GM18861 (cell line): ENCODE data around the gene CD96.
"Not testable (repeated sequence)": the region's sequence is repeated elsewhere in the genome, so short reads cannot be mapped to it uniquely, and the experiment has no call there.

Experiments
- ATAC-seq: cut with Tn5 transposase; IDR thresholded peaks from one replicate; pipeline ENCODE4 v1.9.1; 2021; ENCODE audit not compliant: unreplicated experiment

Gene CD96

DNA sequence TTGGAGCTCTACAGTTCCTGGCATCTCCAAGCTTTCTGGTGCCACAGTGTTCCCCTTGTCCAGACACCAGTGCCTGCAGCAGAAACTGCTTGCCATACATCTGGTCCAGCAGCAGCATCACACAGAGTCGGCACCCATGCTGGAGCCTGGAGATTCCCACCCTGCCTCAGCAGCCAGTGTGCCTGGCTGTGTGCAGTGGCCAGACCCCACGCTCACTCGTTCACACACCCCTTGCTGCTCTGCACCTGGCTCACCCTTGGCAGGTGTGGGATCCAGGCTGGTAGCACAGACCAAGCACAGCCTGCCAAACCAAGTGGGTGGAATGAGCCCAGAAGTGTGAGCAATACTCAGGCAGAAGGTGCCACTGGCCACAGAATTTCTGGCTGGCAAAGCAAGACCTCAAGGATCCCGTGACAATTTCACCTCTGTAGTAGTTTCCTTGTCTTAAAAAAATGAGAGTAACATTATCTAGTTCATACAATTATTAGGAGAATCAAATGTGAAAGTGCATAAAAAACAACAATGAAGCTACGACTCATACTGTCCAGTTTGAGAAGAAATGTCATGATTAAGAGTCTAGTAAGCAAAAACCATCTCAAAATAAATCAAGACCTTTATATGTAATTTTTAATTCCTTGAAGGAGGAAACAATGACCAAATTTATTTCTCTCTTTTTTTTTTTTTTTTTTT lies 76.1 kb downstream of the CD96 start:
- ATAC-seq = no peak

DNA sequence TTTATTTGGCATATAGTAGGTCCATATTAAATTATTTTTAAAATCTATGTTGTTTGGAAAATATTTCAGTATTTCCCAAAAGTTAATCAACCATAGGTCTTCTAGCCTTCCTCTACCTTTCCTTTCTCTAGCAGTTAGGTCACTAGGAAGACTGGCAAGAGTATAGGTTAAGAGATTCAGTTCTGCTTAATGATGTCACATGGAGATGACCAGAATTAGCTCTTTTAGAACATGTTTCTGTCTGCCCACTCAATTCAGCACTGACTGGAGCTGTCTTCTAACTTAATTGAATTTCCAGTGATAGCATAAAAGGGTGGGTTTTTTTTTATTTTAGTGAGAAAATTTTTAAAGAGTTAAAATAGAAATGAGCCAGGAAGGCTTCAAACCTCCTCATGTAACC lies 76.9 kb downstream of the CD96 start:
- ATAC-seq = no peak

DNA sequence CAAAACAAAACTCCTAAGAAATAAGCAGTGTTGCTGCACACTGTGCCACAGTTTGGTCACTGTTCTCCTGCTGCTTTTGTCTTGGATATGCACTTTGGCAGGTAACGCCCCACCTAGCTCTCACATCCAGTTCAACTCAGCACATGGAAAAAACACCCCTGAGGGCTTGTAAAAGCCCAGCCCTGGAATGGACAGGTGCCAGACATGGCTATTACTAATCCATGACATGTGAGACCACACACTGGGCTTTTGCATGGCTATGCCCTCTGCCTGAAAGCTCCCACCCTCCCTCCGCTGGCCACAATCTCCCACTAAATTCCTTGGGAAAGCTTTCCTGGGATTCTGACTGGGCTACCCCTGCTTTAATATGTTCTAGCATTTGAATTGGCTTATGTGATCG lies 77.8 kb downstream of the CD96 start:
- no peak for ATAC-seq

DNA sequence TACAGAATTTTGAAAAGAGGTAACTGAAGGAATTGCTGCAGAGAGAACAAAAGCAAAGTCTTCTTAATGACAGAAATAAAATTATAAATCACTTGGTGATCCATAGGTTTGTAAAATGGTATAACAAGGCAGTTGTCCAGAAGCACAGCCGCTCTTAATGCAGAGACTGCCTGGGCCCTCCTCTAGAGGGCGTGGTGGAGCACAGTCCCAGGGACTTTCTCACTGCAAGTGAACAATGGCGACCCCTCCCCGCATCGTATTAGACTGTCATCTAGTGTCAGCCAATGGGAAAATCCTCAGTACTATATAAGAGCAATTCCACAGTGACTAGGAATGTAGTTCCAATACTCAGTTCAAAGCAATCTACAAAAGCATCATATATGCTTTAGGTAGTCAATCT lies 79.5 kb downstream of the CD96 start:
- no peak for ATAC-seq

DNA sequence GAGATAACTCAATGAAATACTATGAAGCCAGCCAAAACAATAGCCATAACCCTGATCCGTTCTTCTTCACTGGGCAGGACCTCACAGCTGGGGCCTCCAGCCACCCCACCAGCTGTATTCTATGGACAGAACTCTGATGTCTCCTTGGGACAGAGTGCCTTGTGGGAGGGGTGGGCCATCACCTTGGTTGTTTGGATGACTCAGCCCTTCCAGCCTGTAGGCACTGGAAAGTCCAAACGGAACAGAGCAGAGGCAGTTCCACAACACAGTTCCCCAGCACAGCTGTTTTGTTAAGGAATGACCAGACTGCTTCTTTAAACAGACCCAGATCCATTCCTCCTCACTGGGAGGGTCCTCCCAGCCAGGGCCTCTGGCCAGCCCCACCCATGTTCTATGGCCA lies 85.1 kb downstream of the CD96 start:
- ATAC-seq = no peak

DNA sequence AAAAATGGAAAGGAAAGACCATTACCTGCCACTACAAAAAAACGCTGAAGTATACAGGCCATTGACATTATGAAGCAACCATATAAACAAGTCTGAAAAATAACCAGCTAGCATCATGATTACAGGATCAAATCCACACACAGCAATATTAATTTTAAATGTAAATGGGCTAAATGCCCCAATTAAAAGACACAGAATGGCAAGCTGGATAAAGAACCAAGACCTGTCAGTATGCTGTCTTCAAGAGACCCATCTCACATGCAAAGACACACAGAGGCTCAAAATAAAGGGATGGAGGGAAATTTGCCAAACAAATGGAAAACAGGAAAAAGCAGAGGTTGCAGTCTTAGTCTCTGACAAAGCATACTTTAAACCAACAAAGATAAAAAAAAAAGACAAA lies 87.0 kb downstream of the CD96 start:
- ATAC-seq = not testable (repeated sequence)

DNA sequence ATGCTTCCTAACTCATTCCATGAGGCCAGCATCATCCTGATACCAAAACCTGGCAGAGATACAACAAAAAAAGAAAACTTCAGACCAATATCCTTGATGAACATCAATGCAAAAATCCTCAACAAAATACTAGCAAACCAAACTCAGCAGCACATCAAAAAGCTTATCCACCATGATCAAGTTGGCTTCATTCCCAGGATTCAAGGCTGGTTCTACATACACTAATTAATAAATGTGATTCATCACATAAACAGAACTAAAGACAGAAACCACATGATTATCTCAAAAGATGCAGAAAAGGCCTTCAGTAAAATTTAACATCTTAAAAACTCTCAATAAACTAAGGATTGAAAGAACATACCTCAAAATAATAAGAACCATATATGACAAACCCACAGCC lies 88.6 kb downstream of the CD96 start:
- ATAC-seq = not testable (repeated sequence)

DNA sequence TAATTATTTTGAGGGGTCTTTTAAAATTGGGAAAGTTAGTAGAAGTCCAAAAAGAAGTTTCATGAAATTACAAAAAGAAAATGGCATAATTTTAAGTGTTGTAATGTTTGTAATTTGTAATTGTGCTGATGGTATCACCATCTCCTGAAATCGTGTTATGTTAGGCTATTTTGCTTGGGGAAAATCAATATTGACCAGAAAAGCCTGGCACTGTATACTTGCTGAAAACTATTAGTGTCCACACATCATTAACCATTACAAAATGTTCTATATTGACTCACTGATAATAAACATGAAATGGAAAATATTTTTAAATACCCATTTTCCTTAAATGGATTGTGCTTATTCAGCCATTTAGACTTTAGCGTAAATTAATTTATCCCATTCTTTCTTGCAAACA lies 93.4 kb downstream of the CD96 start:
- ATAC-seq = no peak

DNA sequence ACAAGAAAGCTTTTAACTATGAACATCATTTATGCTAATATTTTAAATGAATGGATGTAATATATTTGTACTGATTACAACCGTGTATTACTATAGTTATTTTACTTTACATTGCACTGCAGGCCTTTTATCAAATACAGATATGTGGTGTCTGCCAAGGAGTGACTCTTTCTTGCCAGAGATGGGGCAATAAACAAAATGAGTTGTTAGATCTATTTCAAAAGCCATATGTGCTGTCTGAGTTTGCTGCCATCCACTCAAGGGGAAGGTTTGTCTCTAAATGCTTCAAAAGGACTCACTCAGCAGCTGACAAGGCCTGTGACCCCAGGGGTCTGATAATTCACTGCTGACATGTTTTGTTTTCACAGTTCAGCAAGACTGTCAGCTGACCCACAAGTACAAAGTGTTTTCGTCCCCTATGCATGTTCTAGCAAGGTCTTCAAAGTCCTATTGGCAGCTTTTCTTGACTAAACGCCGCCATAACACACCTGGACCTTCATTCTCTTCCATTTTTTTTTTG lies 94.4 kb downstream of the CD96 start:
- ATAC-seq = no peak

DNA sequence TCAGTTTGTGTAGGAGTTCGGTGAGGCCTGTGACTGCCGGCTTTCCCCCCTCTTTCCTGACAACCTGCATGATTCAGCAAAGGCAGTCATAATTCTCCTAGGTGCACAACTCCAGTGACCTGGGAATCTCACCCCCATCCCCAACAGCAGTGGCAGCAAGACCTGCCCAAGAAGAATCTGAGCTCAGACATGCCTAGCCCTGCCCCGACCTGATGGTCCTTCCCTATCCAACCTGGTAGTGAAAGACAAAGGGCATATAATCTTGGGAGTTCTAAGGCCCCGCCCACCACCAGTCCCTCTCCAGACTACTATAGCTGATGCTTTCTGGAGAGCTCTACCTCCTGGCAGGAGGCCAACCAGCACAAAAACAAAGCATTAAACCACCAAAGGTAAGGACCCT lies 97.3 kb downstream of the CD96 start:
- ATAC-seq = no peak

DNA sequence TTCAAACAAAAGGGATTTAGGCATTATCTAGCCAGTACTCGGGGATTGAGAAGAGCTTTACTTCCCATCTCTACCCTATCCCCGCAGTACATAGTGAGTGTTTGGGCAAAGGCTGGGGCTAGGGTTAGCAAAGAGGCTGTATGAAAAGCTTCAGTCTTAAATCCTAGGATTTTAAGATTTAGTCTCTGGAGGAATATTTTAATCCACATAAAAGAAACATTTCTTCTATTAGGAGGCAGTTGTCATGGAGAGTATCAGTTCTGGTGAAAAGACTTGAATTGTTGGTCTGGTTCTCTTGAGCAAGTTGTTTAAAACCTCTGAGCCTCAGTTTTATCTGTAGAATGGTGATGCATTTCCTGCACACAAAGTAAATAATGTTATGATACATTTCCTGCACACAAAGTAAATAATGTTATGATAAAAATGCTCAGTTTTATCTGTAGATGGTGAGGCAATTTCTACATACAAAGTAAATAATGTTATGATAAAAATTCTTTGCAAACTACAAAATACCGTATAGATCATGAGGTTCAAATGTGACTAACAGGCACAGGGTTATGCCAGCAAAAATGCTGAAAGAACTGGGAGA lies 107.1 kb downstream of the CD96 start:
- ATAC-seq = no peak

DNA sequence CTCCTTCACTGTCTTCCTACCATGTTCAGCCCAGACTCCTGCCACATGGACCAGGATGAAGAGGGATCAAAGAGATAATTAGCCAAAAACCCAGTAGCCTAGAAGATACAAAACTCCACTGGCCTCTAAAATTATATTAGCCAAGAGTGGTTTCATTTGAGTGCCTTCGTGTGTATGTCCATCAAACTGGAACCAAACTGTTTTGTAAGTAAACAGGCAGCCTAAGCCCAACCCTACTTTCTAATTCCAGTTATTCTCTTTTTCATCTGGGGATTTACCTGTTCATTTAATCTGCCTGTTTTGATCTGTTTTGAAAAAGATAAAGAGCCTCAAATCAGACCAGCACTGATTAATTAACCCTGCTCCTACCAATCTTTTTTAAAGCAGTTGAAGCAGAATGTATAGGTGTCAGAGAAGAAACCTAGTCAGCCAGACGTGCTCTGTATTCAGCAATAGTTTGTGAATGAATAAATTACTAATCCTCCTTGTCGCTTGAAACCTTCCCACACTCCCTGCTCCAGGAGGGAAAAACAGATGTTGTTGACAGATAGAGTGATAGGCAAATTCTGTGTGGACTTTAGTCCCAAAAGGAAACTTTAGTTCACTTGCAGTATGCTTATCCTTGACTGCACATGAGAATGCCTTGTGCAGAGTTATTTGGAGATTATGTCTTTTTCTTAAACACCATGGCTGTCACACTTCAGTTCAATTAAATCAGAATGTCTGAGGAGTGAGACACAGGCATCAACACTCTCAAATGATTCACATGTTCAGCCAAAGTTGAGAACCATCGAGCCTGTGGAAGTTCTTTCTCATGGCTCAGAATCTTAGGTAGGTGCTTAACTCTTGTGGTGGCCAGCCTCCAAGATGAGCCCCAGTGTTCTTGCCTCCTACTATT lies 108.6 kb downstream of the CD96 start:
- no peak for ATAC-seq

DNA sequence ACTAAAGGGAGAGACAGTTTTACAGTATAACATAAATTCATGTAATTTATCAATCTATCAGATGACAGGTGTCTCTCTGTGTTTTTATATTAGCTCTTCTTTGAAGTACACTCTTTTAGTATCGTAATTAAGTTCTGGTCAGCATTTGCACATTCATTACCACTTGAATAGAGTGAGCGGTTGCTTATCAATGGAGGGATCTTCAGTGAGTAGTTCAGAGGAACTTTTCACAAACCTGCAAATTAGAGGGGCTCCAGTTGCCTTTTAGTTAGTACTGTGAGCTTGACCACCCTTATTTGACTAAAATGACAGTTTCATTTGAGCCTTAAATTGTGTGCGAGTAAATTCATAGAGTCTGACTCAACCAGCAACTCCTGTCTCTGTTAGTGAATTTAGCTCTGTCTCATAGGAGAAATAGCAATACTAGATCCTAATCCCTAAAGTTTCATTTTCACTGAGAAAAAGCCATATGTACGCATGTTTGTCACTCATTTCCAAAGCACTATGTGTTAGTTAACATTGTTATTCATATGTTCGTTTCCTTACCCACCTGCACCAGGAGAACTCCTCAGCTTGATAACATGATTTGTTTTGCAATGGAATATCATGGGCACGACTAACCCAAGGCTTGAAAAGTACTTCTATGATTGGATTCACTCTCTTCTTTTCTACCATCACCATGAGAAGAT lies 110.6 kb downstream of the CD96 start:
- peak; percentile 43 for ATAC-seq

DNA sequence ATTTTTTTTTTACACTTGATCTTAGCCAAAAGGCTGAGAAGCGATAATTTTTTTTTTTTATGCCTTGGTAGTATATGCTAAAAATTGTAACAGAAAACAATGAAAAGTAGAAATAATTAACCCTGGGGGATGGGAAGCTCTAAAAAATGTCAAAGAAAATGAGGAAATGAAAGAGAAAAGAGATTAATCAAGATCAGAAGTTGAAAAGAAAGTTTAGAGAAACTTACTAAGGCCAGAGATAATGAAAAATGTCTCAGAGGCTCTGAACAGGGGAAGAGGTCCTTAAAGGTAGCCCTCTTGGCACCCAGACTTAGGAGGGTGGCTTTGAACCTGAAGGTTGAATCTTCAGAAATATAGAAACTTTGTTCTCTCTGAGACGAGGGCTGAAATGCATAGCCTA lies 111.8 kb downstream of the CD96 start:
- ATAC-seq = no peak

DNA sequence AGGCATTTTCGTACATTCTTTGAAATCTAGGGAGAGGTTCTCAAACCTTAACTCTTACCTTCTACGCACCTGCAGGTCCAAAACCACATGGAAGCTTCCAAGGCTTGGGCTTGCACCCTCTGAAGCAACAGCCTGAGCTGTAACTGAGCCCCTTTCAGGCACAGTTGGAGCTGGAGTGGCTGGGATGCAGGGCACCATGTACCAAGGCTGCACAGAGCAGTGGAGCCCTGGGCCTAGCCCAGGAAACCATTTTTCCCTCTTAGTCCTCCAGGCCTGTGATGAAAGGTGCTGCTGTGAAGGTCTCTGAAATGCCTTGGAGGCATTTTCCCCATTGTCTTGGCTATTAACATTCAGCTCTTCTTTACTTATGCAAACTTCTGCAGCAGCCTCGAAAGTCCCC lies 120.0 kb downstream of the CD96 start:
- ATAC-seq = no peak

DNA sequence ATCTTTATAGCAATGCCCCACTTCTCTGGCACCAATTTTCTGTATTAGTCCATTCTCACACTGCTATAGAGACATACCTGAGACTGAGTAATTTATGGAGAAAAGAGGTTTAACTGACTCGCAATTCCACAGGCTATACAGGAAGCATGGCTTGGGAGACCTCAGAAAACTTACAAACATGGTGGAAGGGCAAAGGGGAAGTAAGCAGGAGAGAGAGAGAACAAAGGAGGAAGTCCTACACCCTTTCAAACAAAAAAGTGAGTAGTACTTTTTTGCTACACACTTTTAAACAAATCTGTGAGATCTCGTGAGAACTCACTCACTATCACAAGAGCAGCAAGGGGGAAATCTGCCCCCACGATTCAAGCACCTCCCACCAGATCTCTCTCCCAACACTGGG lies 120.9 kb downstream of the CD96 start:
- ATAC-seq = no peak

DNA sequence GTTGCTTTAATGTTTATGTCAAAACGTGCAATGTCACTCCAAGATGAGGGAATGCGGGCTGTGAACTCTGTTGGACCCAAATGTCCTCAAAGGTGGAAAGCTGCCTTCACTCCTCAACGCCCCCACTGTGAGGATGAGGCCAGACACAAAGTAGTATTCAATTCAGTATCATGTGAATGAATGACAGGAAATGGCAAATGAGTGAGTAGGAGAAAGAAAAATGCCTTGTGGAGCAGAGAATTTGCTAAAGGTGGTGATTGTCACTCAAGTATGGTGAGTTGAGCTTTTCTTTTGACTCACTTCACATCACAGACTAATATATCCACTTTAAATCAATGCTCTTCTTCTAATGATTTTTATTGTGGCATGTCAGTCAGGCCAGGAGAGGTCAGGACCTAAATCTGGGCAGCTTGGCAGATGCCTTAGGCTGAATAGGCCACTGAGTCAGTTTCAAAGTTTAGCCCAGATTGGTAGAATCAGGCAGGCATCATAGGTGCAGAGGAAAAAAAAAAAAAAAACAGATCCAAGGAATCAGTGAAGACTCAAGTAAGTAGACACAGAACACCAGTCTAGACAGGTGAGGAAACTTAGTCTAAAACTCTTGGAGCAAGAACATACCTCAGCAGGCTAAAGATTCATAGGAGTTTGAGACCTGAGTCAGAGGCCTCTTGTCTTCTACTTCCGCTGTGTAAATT lies 124.2 kb downstream of the CD96 start:
- ATAC-seq = no peak

DNA sequence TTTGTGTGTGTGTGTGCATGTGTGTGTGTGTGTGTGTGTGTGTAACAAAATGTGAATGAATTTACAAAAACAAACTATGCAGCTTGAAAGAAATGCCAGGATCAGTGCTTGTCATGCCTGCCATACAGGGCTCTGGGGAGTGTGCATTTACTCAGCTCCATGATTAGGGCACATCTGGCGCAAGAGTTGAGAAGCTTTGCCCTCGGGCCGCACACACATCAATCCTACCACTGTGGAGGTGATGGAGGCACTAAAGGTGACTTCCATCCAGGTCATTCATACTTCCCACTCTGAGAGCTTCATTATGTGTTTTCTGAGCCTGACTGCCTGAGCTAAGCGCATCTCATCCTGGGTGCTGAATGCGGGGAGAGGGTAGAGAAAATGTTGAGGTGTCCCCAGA lies 125.2 kb downstream of the CD96 start:
- no peak for ATAC-seq

DNA sequence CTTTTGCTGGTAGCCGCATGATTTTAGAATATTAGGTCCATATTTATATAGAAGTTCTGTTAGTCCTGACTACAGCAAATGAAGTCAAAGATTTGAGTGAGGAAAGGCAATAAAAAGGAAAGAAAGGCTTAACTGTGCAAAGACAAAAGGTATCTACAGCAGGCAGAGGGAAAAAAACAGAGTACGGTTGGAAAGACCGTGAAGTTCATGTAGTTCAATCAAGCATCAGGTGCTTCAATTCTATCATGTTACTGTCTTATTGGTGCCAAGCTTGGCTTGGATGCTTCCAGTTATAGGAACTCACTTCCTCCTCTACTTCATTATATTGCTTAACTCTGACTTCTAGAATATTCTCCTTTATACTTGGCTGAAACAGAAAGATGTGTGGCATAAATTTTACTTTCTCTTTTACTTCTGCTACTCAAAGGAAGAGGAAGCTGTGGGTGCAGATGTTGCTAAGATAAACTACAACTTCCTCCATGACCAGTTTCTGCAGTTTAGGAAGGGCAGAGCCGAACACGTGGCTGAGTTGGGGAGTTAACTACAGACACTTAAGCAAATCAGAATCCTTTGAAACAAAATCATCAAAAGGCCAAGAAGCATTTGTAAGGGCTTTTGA lies 125.7 kb downstream of the CD96 start:
- ATAC-seq = peak; percentile 97

DNA sequence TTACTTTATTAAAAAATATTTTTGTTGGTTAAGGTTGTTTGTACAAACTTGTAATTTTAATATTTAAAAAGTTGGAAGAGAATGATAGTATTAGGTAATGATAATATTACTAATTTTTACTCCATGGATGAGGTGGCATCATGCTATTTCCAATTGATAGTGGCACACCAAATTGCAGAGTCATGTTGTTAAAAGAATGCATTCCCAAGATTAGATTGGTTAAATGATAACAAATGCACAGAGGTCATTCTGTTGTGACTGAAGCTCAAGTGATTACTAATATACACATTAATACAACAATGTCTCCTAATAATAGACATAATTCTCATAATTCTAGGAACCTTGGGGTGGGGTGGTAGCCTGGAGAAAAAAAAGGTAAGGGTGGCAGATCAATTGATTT lies 126.3 kb downstream of the CD96 start:
- no peak for ATAC-seq
